Measurements from ENCODE around the gene DHDDS.
"Not testable (repeated sequence)": the region's sequence is repeated elsewhere in the genome, so short reads cannot be mapped to it uniquely, and the experiment has no call there.

DHDDS gene, protein sequence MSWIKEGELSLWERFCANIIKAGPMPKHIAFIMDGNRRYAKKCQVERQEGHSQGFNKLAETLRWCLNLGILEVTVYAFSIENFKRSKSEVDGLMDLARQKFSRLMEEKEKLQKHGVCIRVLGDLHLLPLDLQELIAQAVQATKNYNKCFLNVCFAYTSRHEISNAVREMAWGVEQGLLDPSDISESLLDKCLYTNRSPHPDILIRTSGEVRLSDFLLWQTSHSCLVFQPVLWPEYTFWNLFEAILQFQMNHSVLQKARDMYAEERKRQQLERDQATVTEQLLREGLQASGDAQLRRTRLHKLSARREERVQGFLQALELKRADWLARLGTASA

DNA sequence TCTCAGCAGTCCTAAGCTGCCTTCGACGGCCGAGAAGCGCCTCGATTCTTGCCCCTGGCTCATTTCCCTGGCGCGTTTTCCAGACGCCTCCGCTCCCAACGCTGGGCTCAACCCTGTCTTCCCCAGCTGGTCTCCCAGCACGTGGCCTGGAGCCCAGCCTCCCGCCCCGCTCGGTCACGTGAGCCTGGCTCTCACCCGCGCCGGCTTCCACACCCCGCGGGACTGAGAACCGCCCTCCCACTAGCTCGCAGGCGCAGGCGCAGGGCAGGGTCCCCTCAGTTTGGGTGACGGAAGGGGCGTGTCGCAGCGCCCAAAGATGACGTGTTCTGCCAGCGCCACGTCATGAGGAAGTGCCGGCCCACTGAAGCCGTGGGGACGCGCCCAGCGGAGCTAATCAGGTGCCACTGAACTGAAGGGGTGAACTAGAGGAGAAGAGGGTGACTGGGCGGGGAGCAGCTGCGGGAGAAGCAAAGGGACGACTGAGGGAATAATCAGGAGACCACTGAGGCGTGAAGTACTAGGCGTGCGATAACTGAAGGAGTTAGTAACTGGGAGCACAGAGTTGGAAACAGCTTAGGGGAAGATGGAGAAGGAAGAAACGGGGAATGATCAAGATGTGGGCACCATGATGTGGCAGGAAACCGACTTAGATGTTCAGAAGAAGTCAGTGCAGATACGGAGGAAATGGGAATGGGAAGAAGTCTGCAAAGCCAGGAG, at the start of gene DHDDS:
Gene DHDDS (plus strand): TSS at position 343 of the 717 bp plus-strand sequence. CDS start 625 bp downstream, outside the sequence.
- peak; percentile 98 to 99 for DNase-seq

DNA sequence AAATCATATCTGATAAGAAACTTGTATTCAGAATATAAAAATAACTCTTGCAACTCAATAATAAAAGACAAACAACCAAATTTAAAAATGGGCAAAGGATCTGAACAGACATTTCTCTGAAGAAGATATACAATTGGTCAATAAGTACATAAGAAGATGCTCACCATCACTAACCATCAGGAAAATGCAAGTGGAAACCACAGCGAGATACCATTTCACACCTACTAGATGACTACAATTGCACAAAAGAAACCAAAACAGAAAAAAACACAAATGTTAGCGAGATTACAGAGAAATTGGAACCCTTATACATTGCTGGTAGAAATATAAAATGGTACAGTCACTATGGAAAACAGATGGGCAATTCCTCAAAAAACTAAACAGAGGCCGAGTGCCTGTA, 48.0 kb upstream of the DHDDS start:
- no peak for DNase-seq

DNA sequence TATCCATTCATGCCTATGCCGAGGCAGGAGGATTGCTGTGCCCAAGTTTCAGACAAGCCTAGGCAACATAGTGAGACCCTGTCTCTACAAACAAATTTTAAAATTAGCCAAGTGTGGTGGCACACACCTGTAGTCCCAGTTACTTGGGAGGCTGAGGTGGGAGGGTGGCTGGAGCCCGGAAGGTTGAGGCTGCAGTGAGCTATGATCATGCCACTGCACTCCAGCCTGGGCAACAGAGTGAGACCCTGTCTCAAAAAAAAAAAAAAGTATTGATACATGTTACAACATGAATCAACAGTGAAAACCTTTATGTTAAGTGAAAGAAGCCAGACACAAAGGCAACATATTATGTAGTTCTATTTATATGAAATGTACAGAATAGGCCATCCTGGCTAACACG, 47.1 kb upstream of the DHDDS start:
- not testable (repeated sequence) for DNase-seq

DNA sequence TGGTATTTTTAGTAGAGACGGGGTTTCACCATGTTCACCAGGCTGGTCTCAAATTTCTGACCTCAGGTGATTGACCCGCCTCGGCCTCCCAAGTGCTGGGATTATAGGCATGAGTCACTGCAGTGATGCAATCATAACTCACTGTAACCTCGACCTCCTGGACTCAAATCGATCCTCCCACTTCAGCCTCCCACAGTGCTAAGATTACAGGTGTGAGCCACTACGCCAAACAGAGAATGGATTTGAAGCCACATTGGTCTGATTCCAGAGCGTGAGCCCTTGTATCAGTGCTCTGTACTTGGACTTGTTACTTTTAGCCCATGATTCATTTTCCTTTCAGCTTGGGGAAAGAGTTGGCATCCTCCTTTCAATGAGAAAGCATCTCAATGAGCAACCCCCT, 44.7 kb upstream of the DHDDS start:
- DNase-seq, result no peak

DNA sequence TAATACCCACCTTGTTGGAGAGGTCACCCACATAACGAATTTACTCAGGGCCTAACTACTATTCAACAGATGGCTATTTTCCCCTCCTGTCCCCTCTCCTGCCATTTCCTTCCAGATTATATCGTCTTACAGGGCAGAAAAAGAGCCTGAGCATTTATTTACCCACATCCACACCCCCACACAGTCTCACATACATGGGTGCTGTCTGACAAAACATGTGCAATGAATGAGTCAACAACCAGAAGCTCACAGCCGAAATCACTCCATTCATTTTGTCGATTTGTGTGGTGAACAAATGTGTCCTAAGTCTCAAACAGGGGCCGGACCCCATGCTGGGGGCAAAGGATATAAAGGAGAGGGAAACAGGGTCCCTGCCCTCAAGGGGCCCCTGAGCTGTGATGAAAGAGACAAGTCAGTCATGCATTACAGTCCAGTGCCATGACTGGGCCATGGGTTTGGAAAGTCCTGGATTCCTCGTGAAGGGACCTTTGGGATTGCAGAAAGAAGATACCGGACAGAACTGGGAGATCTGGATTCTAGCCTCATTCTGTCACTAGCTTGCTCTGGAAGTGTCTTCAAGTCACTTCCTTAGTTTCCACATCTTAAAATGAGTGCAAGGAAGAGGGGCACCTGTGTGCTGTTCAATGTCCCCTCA, 43.2 kb upstream of the DHDDS start:
- DNase-seq, result no peak

DNA sequence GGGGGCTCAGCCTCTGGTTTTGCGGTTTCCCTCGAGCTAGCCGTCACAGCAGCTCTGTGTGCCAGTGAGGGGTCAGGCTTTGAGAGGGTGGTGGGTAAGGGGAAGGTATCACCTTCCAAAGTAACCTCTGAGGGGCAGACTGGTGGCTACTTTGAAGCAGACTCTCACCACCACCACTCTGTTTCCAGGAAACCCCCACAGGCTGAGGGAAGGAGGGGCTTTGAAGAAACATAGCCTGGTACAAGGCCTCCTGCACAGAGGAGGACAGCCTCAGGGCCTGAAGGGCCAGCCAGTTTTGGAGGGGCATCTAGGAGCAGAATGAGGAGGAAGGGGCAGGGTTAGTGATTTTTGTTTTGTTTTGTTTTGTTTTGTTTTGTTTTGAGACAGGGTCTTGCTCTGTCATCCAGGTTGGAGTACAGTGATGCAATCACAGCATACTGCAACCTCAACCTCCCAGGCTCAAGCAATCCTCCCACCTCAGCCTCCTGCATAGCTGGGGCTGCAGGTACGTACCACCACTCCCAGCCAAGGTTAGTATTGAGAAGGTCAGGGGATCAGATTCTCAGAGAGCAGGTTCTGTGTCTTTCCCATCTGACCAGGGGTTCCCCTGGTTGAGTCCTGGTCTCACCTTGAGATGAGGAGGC, 42.4 kb upstream of the DHDDS start:
- DNase-seq, result no peak

DNA sequence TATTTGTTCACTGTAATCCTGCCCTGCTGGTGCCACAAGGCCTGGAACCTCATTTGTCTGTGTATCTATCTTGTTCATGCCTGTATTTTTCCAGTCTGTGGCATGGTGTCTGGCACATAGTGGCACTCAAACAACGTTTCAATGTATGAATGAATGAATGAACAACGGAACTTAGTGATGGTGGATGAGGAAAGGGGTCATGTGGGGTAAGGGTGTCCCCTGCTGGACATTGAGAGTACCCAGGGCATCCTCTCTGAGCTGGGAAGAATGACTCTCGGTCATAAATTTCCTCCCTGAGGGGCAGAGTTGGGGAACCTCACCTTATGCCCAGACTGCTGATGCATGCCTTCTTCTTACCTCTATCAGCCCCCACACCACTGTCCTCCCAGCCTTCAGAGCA, 40.7 kb upstream of the DHDDS start:
- peak in 1 of 2 donors; percentile 33 for DNase-seq

DNA sequence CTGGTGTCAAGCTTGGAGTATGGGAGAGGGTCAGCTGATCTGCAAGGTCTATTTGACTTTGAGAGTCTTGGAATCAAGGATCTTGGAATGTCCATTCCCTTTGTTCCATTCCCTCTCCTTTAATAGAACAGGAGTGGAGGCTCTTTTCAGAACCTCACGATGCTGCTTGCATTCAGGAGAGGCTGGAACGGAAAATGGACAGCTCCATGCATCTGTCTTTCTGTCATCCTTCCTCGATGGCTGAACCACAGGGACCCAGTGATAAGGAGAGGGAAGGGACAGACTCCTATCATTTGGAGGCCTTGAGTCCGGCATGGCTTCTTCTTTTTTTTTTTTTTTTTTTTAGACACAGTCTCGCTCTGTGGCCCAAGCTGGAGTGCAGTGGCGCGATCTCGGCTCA, 36.4 kb upstream of the DHDDS start:
- no peak for DNase-seq

DNA sequence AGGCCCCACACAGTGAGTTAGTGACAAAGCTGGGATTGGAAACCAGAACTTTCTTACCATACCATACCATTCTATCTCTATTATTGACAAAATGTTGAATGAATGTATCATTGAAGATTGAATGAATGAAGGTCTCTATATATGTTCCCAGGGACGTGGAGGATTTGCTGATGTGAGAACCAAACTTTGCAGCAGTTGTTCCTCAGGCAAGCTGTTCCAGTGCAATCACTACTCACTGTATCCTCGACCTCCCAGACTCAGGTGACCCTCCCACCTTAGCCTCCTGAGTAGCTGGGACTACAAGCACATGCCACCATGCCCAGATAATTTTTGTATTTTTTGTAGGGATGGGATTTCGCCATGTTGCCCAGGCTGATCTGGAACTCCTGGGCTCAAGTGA, 33.1 kb upstream of the DHDDS start:
- DNase-seq, result no peak

DNA sequence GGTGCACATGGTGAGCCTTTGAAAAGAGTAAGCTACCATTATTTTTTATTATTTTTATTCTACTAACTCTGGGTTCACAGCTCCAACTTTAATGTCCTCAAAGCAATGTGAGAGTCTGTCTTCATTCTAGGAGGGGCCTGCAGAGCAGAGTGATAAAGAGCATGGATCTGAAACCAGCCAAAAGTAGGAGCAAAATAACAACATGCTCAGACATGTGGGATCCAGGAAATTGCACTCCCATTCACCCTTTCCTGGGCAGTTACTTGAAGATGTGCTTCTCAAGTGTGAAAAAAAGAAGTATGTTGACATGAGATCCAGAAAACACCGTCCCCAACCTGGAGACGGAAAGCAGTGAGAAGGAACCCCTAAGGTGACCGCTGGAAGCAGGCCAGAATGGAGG, 30.2 kb upstream of the DHDDS start:
- no peak for DNase-seq

DNA sequence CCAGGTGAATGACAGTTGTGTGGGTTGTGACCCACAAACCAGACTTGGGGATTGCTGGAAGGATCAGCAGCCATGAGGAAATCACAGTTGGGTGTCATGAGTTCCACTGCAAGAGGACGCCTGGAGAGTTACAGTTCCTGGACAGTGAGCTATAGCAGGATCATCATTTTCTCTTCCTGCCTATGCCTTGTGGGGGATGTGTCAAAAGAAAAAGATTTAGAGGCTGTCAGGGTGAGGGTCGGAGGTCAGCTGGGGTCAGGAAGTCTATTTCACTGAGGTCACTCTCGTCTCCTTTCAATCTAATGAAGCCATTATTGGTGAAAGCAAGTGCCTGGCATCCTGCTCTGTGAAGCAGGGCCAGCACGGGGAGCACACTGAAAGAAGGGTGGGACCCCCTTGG, 28.5 kb upstream of the DHDDS start:
- no peak for DNase-seq

DNA sequence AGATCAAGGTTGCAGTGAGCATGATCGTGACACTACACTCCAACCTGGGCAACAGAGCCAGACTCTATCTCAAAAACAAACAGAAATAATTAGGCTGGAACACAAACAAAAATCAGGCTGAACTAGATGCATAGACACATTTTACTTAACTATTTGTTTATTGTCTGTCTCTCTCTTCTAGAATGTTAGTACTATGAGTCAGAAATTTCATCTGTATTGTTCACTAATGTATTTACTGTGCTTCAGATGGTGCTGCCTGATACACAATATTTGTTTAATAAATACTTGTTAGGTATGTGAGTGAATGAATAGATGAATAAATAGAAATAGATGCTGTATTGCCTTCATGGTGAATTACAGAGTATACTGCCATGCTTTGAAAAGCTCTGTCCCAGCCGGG, 27.5 kb upstream of the DHDDS start:
- DNase-seq, result no peak

DNA sequence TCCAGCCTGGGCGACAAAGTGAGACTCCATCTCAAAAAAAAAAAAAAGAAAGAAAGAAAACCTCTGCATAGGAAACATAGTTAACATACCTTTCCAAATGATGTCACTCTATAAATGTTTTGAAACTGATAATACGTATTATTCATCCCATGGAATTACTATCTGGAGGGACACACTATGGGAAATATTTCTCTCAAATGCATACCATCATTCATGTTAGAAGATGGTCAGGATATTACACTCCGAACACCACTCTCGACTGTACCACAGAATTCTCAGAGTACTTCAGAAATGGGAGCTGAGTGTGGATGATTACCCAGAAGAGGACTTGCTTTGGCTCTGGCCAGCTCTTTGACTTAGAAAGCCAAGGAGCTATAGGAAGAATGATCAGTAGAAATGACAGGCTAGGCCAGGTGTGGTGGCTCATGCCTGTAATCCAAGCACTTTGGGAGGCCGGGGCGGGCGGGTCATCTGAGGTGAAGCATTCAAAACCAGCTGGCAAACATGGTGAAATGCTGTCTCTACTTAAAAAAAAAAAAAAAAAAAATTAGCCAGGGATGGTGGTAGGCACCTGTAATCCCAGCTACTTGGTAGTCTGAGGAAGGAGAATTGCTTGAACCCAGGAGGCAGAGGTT, 26.7 kb upstream of the DHDDS start:
- no peak for DNase-seq

DNA sequence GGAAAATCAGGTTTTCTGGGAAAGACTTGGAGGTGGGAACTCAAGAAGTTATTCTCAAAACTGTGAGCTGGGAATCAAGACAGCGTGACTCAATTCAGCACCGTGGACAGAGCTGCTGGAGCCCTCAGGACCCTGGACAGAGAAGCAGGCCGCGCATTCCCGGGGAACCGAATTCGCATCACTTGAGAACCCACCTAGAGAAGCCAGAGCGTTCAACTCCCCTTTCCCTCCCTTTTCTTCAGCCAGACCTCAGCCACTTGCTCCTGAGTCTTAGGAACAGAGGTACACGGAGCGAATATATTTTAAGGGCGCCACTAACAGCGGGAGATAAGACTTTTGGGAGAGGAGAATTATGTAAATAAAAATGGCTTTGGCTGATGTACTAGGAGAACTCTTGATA, 23.5 kb upstream of the DHDDS start:
- peak; percentile 77 to 83 for DNase-seq

DNA sequence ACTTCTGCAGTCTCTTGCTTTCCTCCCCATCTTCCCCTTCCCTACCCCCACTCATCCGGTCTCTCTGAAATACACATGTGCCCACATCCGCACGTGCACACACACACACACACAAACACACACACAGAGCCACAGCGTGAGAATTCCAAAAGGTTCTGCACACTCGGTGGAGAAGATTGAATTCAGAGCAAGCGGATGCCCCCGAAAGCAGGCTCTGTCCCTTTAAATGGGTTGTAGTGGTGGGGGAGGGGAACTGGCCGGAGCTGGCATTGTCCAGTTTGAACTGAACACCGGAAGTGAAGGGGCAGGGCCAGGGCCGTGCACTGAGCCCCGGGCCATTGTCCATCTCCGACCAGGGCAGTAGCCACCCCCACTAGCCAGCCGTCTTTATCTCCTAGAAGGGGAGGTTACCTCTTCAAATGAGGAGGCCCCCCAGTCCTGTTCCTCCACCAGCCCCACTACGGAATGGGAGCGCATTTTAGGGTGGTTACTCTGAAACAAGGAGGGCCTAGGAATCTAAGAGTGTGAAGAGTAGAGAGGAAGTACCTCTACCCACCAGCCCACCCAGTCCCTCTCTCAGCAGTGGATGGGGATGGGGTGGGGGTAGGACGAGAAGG, 22.8 kb upstream of the DHDDS start:
- no peak for DNase-seq

DNA sequence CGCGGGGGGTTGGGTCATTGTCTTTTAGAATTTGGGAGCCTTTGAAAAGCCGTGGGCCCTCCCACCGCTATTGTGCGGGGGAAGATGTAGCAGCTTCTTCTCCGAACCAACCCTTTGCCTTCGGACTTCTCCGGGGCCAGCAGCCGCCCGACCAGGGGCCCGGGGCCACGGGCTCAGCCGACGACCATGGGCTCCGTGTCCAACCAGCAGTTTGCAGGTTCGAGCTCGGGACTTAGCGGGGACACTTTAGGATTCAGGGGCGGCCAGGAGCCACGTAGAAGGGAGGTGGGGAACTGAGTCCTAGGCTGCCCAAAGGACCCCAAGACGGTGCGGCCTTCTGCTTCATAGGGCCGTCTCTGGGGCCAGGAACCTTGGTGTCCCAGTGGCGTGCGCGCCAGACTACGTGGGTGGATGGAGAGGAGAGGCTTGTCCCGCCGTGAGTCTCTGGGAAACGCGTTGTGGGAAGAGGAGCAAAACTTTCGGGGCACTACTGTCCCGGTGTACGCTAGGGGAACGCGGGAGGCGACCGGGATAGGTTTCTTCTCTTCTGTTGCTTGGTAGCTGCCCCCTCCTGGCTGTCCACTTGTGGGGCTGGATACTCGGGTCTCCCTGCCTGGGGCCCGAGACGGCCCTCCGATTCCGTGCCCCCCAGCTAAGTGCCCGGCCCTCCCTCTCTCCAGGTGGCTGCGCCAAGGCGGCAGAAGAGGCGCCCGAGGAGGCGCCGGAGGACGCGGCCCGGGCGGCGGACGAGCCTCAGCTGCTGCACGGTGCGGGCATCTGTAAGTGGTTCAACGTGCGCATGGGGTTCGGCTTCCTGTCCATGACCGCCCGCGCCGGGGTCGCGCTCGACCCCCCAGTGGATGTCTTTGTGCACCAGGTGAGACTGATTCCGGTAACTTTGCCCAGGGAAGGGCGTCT, 21.2 kb upstream of the DHDDS start, which contains the start of gene LIN28A:
Gene LIN28A (plus strand): TSS at position 112 of the 918 bp plus-strand sequence. CDS start 75 bp downstream, at position 187.
- no peak for DNase-seq

DNA sequence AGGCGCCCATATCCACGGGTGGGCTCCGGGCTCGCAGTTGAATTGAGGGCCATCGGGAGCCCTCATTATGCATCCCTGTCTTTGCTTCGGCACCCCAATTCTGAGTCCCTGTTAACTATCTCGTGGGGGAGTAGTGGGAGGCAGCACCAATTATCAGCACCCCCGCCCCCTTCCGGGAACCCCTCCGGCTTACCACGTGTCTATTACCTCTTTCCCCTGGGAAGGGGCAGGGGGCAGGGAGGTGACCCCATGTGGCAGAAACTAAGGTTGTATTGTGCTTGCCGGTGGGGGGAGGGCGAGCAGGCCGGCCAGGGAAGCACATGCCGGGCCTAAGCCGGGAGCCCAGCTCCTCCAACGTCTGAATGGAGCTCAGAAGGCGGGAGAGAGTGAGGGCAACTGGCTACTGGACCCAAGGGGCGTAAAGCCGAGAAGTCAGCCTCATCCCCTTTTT, 20.5 kb upstream of the DHDDS start:
- no peak for DNase-seq

DNA sequence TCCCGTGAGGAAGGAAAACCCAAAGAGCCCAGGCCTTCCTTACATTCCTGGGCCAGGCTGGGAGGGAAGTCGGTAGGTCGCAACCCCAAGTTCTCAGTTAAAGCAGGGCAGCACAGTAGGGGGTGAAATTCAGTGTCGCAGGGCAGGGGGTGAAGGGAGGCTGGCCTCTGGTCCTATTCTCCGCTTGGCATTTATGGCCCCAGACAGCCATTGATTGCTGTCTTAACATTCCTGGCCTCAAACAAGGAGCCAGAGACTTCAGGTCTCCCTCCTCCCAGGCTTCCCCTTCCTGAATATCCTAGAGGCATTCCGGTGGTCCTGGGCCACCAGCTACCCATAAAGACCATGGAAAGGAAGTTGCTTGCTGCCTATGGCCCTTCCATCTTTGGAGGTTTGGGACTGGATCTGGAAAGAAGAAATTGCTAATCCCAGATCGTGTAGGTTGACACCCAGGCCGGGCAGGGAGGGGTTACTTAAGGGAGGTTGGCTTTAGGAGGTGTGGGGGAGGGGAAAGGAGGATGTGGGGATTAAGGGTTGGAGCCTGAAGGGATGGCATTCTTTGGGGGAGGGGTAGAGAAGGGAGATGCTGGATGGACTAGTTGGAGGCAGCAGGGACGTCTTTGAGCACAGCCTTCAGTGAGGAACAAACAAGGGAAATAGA, 19.8 kb upstream of the DHDDS start:
- no peak for DNase-seq

DNA sequence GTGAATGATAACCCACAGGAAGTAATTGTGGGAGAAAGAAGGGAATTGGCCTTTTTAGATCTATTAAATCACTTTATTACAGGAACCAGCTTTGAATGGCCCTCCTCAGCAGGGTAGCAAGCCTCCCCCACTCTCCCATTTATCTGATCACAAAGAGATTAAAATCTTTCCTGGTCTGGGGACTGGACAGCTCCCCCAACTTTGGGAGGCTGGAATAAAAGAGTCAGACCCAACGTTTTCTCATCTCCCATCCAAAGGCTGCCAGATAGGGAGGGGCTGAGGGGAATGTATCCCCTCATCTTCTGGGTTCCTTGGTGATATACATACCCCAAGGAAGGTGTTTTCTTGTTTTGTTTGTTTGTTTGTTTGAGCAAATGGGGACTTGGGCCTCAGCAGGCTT, 19.1 kb upstream of the DHDDS start:
- no peak for DNase-seq

DNA sequence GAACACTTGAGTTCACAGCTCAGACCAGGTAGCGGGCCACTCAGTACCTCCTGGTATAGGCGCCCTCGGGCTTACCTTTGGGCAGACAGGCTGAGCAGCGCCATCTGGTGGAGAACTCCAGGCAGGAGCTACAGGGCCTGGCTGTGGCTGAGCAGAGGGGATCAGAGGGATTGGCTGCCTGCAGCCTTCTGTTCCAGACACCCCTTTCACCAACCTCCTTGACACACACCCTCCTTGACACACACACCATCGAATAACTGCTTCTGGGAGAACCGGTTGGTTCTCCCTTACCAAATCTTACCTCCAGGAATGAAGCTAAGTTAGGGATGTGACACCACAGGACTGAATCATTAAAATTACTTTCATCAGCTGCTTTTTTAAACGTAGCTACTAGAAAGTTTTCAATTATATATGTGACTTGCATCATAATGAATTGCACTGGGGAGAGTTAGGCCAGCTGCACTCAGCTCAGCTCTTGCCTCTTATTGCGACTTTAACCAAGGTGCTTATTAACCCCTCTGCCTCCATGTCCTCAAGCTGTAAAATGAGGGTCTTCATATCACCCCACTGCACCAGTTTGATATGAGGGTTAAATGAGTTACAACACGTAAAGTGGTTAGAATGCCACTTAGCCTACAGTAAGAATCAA, 14.9 kb upstream of the DHDDS start:
- DNase-seq, result peak; percentile 90 to 92

Data from stimulated activated CD4-positive, alpha-beta T cell treated with anti-CD3 and anti-CD28 coated beads, Interleukin-2, amount 100 ng/mL, for 24 hours (primary cell).